NCI-H526 (cell line): ENCODE measurements around the gene ARG1.
A peak's percentile ranks its signal among the peaks of the same experiment; 100 is the strongest.

Experiments used
- DNase-seq, 2 experiments: peaks; one replicate each; lab custom pipeline; 2025; lab: John Stamatoyannopoulos, UW

ARG1 gene

GRCh38 chr6:131586543-131586942, 13.5 kb downstream of the ARG1 start:
- DNase-seq, result no peak

GRCh38 chr6:131587909-131588308, 14.9 kb downstream of the ARG1 start:
- DNase-seq, result no peak

GRCh38 chr6:131588643-131589042, 15.6 kb downstream of the ARG1 start:
- DNase-seq, result no peak

GRCh38 chr6:131592935-131593334, 19.9 kb downstream of the ARG1 start:
- no peak for DNase-seq

GRCh38 chr6:131594074-131594473, 21.0 kb downstream of the ARG1 start:
- DNase-seq, result no peak

GRCh38 chr6:131597446-131597845, 24.4 kb downstream of the ARG1 start:
- DNase-seq, result no peak

- no peak for DNase-seq
These were observed 27.7 kb downstream of the ARG1 start for GRCh38 chr6:131600716-131601115.

GRCh38 chr6:131602781-131603312, 29.8 kb downstream of the ARG1 start:
- no peak for DNase-seq

GRCh38 chr6:131613296-131613925, 40.4 kb downstream of the ARG1 start:
- no peak for DNase-seq

- DNase-seq, result no peak
These were observed 42.2 kb downstream of the ARG1 start for GRCh38 chr6:131615275-131615674.

- peak; percentile 85 to 96 for DNase-seq
These were observed 55.0 kb downstream of the ARG1 start, which contains the start of gene MED23 for GRCh38 chr6:131627724-131628682. TSS of gene MED23 (minus strand) at chr6:131628242. CDS start at chr6:131628049, 193 bp downstream.

GRCh38 chr6:131628726-131629125, 55.7 kb downstream of the ARG1 start:
- DNase-seq, result no peak

- DNase-seq, result no peak
These were observed 56.6 kb downstream of the ARG1 start for GRCh38 chr6:131629651-131630050.

- no peak for DNase-seq
These were observed 58.7 kb downstream of the ARG1 start for GRCh38 chr6:131631625-131632289.
